Mucosa of gallbladder (tissue), 1 donor: Measurements from ENCODE around the gene DAB1. TPM values are rescaled to one million over a fixed set of nuclear protein-coding genes. Genes with fewer than 3 reads are reported as not detected.
A peak's percentile ranks its signal among the peaks of the same experiment; 100 is the strongest.

Experiments used
- DNase-seq: peaks from one replicate; pipeline ENCODE4 v3.0.0-alpha.2; 2020; ENCODE audit warnings: low spot score
- total RNA-seq: library from RNA; stranded (reverse); gene quantifications from one replicate; pipeline ENCODE4 v1.2.1, GENCODE V29; 2021
- donor health status: DM: no; HTN: no; CAD: no.

DAB1 gene
- total RNA-seq, 1 donor from 2014 or later, result 5.0 TPM

GRCh38 chr1:57316861-57317260 is 107.0 kb downstream of the DAB1 start:
- DNase-seq, result no peak

GRCh38 chr1:57316291-57316690 is 107.6 kb downstream of the DAB1 start:
- no peak for DNase-seq

- DNase-seq, result no peak
Measured at GRCh38 chr1:57312869-57313268, 111.0 kb downstream of the DAB1 start.

GRCh38 chr1:57311411-57311810 is 112.4 kb downstream of the DAB1 start:
- DNase-seq, result no peak

GRCh38 chr1:57311006-57311405 is 112.9 kb downstream of the DAB1 start:
- DNase-seq, result peak; percentile 11

- peak; percentile 26 for DNase-seq
Measured at GRCh38 chr1:57309630-57310029, 114.2 kb downstream of the DAB1 start.

- DNase-seq, result peak; percentile 10
Measured at GRCh38 chr1:57307392-57308170, 116.3 kb downstream of the DAB1 start.

- DNase-seq, result no peak
Measured at GRCh38 chr1:57304591-57304990, 119.3 kb downstream of the DAB1 start.

- no peak for DNase-seq
Measured at GRCh38 chr1:57302812-57303596, 120.9 kb downstream of the DAB1 start.

- no peak for DNase-seq
Measured at GRCh38 chr1:57300186-57300585, 123.7 kb downstream of the DAB1 start.

- DNase-seq, result no peak
Measured at GRCh38 chr1:57296726-57297250, 127.1 kb downstream of the DAB1 start.

GRCh38 chr1:57295326-57295725 is 128.5 kb downstream of the DAB1 start:
- DNase-seq, result no peak

GRCh38 chr1:57294177-57294576 is 129.7 kb downstream of the DAB1 start:
- DNase-seq, result no peak

- DNase-seq, result no peak
Measured at GRCh38 chr1:57293214-57293613, 130.6 kb downstream of the DAB1 start.

- DNase-seq, result no peak
Measured at GRCh38 chr1:57289781-57290180, 134.1 kb downstream of the DAB1 start.

- DNase-seq, result no peak
Measured at GRCh38 chr1:57285992-57286391, 137.9 kb downstream of the DAB1 start.

- DNase-seq, result no peak
Measured at GRCh38 chr1:57282411-57282810, 141.4 kb downstream of the DAB1 start.

GRCh38 chr1:57281324-57281723 is 142.5 kb downstream of the DAB1 start:
- DNase-seq, result peak; percentile 14

GRCh38 chr1:57279909-57280666 is 143.8 kb downstream of the DAB1 start:
- peak; percentile 46 for DNase-seq

GRCh38 chr1:57278558-57278957 is 145.3 kb downstream of the DAB1 start:
- DNase-seq, result no peak

GRCh38 chr1:57277681-57278080 is 146.2 kb downstream of the DAB1 start:
- DNase-seq, result no peak

- DNase-seq, result no peak
Measured at GRCh38 chr1:57276918-57277317, 146.9 kb downstream of the DAB1 start.
